HG03025 (cell line): ENCODE data around the gene RAPGEF2.
"Not testable (repeated sequence)": the region's sequence is repeated elsewhere in the genome, so short reads cannot be mapped to it uniquely, and the experiment has no call there.

Experiments used
- ATAC-seq: cut with Tn5 transposase; IDR thresholded peaks from one replicate; pipeline ENCODE4 v1.9.1; 2021; ENCODE audit warnings: mild to moderate bottlenecking, moderate library complexity; ENCODE audit not compliant: unreplicated experiment, low FRiP score

RAPGEF2 gene

DNA sequence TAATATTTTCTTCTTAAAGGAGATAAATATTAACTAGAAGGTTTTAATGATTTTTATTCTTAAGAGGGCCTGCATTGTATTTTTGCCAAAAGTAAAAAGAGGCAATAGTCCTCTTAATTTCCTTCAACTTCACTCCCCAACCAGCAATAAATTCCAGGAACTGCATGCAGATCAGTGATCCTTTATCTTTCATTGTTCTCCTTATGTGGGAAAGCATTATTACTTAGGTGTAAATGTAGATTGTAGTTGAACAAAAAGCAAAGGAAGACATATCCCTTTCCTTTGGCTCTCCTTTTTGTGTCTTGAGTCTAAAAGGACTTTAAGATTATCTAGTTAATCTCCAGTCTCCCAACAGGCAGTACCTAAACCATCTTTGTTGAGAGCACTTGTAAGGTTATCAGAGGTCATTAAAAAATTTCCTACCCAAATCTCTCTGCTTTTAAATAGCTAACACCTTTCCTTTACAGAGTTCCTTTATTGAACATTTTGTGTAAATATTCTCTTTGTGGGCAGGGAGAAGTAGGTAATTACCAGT is 55.3 kb downstream of the RAPGEF2 start:
- no peak for ATAC-seq

DNA sequence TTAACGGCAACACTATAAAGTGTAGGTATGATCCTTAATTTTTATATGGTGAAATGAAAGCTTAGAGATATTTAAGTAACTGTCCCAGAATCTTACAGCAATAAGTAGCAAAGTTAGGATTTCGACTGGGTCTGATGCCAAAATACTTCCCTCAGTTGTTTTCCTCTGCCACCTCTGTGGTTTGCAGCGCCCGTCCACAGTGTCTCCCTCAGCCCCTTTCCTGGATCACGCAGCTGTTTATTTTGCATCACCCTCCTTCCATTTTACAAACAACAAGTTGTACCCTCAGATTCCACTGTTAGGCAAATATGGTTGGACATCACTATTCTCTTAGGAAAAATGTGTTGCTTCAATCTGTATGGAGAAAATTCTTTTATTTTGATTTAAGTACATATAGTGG is 56.1 kb downstream of the RAPGEF2 start:
- no peak for ATAC-seq

DNA sequence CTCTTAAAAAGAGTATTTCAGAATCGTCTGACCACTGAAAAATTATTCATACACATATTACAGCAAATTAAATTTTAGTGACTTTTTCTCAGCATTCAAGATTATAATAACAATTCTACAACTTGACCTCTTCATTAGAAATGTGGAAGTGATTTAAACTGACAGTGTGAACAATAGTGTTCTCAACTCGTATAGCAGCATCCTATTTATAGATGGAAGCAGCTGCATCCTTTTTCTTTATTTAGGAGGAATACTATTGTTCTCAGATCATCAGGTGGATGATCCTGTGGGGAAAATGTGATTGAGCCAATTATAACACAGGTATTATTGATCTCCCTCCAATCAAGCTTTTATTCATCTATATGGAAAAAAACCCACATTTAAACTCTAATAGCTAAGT is 56.7 kb downstream of the RAPGEF2 start:
- no peak for ATAC-seq

DNA sequence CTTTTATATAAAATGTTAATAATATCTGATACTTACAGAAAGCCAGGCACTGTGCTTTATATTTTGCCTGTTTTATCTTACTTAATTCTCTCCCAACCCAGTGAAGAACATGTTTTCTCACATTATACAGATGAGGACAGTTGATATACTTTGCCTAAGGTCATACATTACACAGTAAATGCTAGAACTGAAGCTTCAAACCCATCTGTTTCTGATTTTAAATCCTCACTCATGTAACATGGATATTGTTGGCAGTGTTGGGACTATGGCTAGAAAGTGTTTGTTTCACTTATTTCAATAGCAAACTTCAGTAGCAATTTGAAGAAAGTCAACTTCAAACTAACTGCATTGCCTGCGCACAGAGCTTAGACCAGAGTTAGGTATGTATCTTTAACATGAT is 57.4 kb downstream of the RAPGEF2 start:
- no peak for ATAC-seq

DNA sequence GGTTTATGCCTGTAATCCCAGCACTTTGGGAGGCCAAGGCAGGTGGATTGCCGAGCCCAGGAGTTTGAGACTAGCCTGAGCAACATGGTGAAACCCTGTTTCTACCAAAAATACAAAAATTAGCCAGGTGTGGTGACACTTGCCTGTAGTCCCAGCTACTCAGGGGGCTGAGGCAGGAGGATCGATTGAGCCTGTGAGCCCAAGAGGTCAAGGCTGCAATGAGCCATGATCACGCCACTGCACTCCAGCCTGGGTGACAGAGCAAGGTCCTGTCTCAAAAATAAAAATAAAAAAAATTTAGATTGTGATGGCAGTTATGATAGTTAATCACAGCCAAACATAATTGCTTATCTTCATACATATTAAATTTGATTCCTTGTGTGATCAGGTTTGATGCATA is 58.6 kb downstream of the RAPGEF2 start:
- not testable (repeated sequence) for ATAC-seq

DNA sequence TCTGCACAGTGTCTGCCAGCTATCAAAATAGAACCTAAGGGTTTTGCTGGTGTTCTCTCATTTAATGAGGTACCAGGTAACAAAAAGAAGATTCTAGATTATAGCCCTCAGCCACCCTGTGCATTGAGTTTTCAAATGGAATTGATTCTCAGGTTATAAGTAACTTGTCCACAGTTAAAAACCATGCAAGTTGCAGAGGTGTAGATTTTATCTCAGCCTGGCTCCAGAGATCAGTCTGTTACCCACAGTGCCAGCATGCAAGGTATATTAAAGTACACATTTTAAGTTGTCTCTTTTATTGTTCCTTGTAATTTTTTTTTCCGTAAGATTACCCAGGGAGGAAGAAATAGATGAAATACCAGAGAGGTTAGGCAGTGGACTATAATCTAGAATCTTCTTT is 59.7 kb downstream of the RAPGEF2 start:
- ATAC-seq = no peak

DNA sequence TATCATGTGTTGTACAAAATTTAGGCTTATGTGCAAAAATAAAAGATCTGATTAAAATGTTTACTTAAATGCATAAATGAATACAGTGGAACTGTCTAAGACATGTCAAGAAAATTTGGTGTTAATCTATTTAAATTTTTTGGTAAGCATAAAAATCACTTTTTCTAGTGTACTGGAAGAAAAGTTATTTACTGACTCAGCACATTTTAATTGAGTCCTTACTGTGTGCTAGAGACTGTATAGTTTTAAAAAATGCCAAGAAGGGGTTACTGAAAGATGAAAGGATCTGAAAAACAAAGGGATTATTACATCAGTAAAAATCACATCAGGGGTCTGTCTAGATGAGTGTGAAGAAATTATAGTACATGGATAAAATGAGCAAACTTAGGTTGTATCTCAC is 60.6 kb downstream of the RAPGEF2 start:
- no peak for ATAC-seq

DNA sequence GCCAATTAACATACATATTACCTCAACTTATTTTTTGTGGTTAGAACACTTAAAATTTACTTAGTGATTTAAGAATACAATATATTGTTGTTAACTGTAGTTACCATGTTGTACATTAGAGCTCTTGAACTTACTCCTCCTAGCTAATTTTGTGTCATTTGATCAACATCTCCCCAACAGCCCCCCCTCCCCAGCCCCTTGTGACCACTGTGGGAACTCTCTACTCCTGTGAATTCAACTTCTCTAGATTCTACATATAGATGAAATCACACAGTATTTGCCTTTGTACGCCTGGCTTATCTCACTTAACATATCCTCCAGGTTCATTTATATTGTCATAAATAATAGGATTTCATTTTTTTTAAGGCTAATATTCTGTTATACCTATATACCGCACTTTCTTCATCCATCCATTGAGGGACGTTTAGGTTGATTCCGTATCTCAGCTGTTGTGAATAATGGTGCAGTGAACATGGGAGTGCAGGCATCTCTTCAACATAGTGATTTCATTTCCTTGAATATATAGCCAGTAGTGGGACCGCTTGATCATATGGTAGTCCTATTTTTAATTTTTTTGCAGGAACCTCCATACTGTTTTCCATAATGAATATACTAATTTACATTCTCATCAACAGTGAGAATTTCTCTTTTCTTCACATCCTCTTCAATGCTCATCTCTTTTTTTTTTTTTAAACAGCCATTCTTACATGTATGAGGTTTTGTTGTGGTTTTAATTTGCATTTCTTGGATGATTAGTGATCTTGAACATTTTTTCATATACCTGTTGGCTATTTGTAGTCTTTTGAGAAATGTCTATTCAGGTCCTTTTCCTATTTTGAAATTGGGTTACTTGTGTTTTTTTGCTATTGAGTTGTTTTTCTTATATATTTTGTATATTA is 66.8 kb downstream of the RAPGEF2 start:
- ATAC-seq = peak; percentile 49

DNA sequence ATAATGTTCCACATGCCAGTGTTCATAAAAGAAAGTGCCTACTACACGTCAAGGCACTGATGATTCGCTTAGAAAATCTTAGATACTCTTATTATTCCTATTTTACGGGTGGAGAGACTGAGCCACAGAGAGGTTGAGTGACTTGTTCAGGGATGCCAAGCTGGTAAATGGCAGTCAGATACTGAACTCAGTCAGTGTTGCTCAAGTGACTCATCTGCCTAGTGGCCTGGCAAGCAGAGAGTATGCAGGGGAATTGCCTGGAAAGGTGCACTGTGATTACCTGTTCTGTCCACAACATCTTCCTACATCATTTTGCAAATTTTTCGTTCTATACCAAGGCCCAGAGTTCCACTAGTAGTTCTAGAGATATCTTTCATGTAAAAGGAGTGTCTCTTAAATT is 68.4 kb downstream of the RAPGEF2 start:
- ATAC-seq = peak; percentile 32

DNA sequence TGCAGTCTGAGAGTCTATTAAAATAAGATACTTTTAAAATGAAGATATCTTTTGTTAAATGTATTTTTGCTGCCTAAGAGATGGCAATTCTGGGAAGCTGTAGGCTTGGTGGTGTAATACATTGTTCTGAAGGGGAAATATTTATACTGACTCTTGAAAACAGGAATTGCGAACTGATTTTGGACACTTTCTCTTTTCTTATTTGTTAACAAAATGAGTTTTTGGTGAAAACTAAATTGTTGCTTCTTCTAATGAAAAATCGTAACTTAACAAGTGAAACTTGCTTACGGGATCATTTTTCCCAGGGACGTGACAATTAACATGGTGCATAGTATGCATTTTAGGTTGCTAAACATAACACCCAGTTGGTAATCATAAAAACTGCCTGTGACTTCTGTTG is 71.0 kb downstream of the RAPGEF2 start:
- no peak for ATAC-seq

DNA sequence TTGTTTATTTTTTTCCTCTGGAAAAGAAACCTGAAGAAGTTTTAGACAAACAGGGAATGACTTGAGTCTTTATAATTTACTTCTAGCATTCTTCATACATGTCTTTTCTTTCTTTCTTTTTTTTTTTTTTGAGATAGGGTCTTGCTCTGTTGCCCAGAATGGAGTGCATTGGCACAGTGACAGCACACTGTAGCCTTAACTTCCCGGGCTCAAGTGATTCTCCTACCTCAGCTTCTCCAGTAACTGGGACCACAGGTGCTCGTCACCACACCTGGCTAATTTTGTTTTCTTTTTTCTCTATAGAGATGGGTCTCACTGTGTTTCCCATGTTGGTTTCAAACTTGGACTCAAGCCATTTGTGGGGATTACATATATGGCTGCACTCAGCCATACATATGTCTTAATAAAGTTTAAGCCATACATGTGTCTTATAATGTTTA is 71.8 kb downstream of the RAPGEF2 start:
- no peak for ATAC-seq

DNA sequence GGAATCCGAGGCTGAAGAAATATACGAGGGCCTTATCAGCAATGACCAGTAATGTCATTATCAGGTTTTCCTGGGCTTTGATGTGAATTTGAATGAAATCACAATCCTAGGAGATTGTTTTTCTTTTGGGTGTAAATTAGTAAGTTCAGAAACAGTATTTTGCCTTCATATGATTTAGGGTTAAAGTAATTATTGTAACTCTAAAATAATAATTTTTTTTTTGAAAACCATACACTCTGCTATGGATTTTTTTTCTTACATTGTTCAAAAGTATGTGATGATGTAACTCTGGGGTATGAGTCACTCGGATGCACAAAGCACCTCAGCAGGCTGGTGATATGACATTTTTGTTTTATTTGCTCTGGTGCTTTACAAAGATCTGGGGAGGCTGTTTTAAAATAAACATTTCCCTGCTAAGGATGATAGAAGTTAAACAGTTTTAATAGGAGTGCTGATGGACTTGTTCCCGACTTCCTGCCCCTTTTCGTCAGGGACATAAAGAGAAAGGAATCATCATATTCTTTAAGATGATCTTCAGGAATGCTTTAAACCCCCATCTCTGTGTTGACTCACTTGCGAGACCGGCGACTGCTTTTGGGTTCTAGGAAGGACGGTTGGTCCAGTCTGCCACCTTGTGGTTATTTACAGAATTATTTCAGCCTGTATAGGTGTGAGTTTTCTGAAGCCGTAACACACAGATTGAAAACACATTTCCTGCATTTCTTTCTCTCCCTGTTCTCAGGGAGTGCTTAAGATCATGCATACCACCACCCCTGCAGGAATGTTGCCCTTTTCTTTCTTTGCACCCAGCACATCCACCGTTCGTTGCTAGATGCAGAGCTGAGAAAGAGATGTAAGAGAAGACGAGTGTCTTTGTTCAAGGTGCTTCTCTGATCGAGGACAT is 72.5 kb downstream of the RAPGEF2 start:
- peak; percentile 47 for ATAC-seq

DNA sequence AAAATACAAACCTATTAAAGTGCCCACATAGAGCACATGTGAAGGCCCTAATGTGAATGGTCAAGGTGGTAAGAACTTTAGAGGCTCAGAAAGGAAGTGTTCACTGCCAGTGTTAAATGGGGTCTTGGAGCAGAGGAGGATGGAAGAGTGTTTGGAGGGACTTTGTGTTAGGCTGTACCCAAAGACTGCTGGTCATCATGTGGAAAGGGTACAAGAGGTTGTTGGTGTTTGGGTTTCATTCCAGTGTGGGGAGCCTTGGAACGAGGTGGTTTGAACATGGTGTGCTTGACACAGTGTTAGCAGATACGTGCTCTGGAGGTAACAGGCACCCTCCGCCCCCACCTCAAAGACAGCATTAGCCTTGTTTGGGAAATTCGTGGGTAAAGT is 73.1 kb downstream of the RAPGEF2 start:
- no peak for ATAC-seq

DNA sequence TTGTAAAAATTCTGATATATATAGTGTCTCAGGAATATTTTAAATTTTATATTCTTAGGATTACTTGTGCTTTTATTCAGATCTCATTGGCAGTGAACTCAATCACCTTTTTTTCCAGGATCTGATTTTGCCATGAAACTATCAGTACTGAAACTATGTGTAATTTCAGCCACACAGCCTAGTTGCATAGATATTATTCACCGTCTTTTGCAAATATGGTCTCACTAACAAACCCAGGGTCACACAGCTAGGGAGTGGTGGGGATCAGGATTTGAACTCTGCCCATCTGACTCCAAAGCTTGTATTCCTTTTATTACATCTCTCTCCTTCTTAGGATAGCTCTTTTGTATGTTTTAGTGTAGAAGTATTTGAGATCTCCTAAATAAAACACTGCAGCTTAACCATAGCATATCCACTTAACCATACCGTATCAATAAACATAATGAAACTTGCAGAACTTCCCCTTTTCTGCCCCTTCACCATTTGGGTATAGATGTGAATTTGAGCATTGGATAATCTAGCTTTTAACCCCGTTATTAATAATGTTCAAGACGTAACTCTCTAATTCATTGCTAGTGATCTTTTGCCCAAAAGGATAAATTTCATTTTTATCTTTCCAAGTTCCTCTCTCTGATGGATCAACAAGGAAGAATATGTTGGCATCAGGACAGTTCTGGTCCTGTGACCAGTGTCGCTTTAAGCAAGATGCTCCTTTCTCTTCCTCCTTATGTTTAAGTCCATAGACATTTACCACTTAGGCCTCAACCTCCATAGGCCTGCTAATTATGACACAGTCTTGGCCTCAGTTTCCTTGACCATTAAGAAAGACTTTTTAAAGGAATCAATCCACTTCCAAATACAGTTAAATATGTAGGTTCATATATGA is 74.6 kb downstream of the RAPGEF2 start:
- ATAC-seq = no peak

DNA sequence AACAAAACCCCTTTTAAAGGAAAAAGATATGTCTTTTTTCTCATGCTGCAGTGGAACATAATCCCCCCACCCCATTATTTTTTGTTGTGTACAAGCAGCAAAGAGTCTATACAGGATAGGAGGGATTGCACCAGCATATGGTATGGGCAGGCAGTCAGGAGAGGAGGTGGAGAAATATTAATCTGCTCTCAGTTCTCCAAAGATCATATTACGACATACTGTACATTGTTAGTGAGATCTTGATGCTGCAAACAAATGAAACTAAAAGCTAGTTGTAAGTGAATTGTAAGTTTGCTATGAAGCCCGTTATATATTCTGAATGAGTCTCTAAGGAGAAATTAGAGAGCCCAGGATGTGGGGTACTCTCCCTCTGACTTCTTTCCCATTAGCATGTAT is 75.3 kb downstream of the RAPGEF2 start:
- no peak for ATAC-seq

DNA sequence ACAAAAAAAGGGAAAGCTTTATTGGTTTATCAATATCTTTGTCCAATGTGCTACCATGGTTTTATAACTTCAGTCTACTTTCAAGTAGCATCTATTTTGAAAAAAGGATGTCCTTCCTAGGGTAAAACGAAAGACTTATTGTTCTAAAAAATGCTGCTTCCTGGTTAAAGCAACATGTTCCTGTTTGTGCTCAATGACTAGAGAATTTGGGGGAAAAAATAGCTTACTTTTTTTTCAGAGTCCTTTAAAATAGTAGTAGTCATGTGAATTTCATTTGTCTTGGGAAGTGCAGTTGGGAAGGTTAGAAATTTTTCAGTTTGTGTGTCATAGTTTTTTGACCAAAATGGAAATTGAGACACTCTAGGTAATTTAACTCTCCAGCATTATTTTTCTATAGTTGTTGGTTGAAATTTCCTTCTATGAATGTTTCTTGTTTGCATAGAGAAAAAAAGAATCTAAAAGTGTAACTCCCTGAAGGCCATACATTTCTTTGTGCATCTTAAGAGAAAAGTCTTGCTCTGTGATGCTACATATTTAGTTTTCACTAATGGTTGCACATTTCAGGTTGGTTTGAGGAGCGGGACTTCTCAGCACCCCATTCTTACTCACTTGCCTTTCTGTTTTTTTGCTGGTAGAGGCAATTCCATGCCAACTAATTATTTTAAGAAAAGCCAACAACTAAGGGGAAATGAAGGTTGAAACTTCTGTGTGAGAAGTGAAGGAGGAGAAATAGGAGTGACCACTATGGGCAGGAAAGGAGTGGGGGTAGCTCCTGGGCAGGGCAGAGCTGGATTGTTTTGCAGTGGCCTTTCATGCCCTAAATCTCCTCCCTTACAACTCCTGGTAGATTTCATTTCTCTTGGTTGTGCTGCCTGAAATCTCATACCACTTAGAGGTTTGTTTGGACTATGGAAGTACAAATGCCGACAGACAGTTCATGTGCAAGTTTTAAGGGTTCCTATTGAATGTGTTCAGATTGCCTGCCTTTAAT is 76.4 kb downstream of the RAPGEF2 start:
- no peak for ATAC-seq

DNA sequence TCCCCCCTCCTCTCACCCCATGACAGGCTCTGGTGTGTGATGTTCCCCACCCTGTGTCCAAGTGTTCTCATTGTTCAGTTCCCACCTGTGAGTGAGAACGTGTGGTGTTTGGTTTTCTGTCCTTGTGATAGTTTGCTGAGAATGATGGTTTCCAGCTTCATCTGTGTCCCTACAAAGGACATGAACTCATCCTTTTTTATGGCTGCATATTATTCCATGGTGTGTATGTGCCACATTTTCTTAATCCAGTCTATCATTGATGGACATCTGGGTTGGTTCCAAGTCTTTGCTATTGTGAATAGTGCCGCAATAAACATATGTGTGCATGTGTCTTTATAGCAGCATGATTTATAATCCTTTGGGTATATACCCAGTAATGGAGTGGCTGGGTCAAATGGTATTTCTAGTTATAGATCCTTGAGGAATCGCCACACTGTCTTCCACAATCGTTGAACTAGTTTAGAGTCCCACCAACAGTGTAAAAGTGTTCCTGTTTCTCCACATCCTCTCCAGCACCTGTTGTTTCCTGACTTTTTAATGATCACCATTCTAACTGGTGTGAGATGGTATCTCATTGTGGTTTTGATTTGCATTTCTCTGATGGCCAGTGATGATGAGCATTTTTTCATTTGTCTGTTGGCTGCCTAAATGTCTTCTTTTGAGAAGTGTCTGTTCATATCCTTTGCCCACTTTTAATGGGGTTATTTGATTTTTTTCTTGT is 81.2 kb downstream of the RAPGEF2 start:
- not testable (repeated sequence) for ATAC-seq

DNA sequence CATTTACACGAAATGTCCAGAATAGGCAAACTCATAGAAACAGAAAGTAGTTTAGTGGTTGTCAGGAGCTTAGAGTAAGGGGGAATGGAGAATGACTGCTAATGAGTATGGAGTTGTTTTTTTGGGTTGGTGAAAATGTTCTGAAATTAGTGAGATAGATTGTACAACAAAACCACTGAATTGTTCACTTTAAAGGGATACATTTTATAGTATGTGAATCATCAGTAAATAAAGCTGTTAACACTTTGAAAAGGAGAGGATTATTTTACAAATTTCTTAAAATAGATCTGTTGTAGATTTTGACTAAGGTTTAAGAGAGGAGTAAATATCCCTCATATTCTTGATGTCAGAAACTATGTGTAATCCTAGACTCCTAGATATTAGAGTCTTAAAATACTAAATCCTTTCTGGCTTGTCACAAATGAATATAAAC is 82.7 kb downstream of the RAPGEF2 start:
- no peak for ATAC-seq
